ENCODE results near the gene HES3. TPM values are rescaled to one million over a fixed set of nuclear protein-coding genes. Genes with fewer than 3 reads are reported as not detected.

The HES3 gene
- total RNA-seq, 2 experiments from 2014 or later, result not detected

DNA sequence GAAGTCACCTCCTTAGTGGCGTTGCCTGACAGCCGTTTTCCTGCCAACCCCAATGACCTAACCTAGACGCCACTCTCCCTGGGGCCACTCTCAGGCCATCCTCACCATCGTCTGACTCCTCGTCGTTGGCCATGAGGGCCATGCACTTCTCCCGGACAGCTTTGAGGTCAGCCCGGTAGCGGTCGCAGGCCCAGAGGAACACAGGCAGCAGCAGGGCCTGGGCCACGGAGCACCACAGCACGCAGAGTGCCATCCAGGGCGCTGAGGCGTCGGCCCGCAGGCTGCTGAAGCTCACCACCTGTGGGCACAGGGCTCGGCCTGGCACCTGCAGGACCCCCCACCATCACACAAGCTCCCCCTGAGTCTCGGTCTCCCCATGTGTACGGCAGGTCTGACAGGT lies 7.3 kb downstream of the HES3 start:
- Histone ChIP-seq H3K79me2 (ENCODE audit: insufficient read depth, low read depth, low read length) (no peaks in the 10 kb centered on the region), H4K20me1 (ENCODE audit: insufficient read depth, low read length) (no peaks in the 10 kb centered on the region), H3K9me3 (ENCODE audit: low read length) (no peaks in the 10 kb centered on the region), H3K27ac (ENCODE audit: low read depth, low read length, poor library complexity, severe bottlenecking) (no peak overlapping the region), H3K4me1 (ENCODE audit: insufficient read depth, low read length, poor library complexity, severe bottlenecking) (no peaks in the 10 kb centered on the region), H3K9me2 (ENCODE audit: insufficient read depth, low read length) (no peaks in the 10 kb centered on the region), H2AFZ (ENCODE audit: low read length) (no peak overlapping the region), H3K4me3 (ENCODE audit: low read depth, low read length, poor library complexity, severe bottlenecking) (no peak overlapping the region), H3K36me3 (ENCODE audit: insufficient read depth, low read length) (no peaks in the 10 kb centered on the region), H3K4me2 (ENCODE audit: low read length) (no peak overlapping the region)
- TF ChIP-seq CTCF (conservative IDR thresholded peaks at IDR 0.05; ENCODE audit: low read length) (no peak), EZH2phosphoT487 (IDR thresholded peaks at IDR 0.05; ENCODE audit: borderline replicate concordance, low read depth, low read length) (no peak)
- no peak for DNase-seq (ENCODE audit: low spot score)
- CTCF ChIA-PET (ENCODE audit: unreplicated experiment), result no interaction called here
- POLR2A ChIA-PET, result no interaction called here
- intact Hi-C loops (cut with micrococcal nuclease; ENCODE audit: unreplicated experiment), result no loop called here
- no TSS peak for BruUV-seq (replicated peaks)

- no TSS peak for BruUV-seq (replicated peaks)
- no peaks in the 10 kb centered on the region for H3K36me3 ChIP-seq (ENCODE audit: insufficient read depth, low read length)
These were observed 7.8 kb downstream of the HES3 start for GRCh38 chr1:6251681-6252373.

More at GRCh38 chr1:6251681-6252373, 7.8 kb downstream of the HES3 start:
- Histone ChIP-seq H3K9me2 (ENCODE audit: insufficient read depth, low read length) (no peaks in the 10 kb centered on the region), H3K4me2 (ENCODE audit: low read length) (no peak overlapping the region), H3K9me3 (ENCODE audit: low read length) (no peaks in the 10 kb centered on the region), H3K4me3 (ENCODE audit: low read depth, low read length, poor library complexity, severe bottlenecking) (no peak overlapping the region), H3K4me1 (ENCODE audit: insufficient read depth, low read length, poor library complexity, severe bottlenecking) (no peaks in the 10 kb centered on the region), H4K20me1 (ENCODE audit: insufficient read depth, low read length) (no peaks in the 10 kb centered on the region), H2AFZ (ENCODE audit: low read length) (no peak overlapping the region), H3K27ac (ENCODE audit: low read depth, low read length, poor library complexity, severe bottlenecking) (no peak overlapping the region), H3K79me2 (ENCODE audit: insufficient read depth, low read depth, low read length) (no peaks in the 10 kb centered on the region)
- intact Hi-C loops (cut with micrococcal nuclease; ENCODE audit: unreplicated experiment), result no loop called here
- POLR2A ChIA-PET, result no interaction called here
- CTCF ChIA-PET (ENCODE audit: unreplicated experiment), result no interaction called here
- DNase-seq (ENCODE audit: low spot score), result no peak
- TF ChIP-seq EZH2phosphoT487 (IDR thresholded peaks at IDR 0.05; ENCODE audit: borderline replicate concordance, low read depth, low read length) (no peak), CTCF (conservative IDR thresholded peaks at IDR 0.05; ENCODE audit: low read length) (no peak)
